HEK293 (cell line): ENCODE measurements around the gene PRR35.

Experiments
- CTCF ChIA-PET: fragments of 350-600 bp; formaldehyde crosslinking; extraction: SDS; loops from one replicate; lab custom pipeline; 2021; ENCODE audit warnings: antibody characterized with exemption; lab: Yijun Ruan, JAX
- POLR2A ChIA-PET: fragments of 300-600 bp; formaldehyde crosslinking; extraction: SDS; loops from one replicate; lab custom pipeline; 2020; ENCODE audit warnings: antibody characterized with exemption, inconsistent platforms; lab: Yijun Ruan, JAX
- H3K27ac ChIP-seq: fragments of 200-500 bp; sonication (Bioruptor generic); 2 replicates; pipeline ENCODE4 v1.5.1; 2014; ENCODE audit warnings: low read depth, low read length, control low read depth, inconsistent platforms; ENCODE audit errors: extremely low read depth
- H3K36me3 ChIP-seq, 2 experiments: fragments of 200-500 bp in 1 of 2; sonication (Bioruptor generic) in 1 of 2; 1 replicate in 1 of 2; 2 replicates in 1 of 2; pipeline ENCODE4 v1.5.1; 2014 to 2017; ENCODE audit warnings: inconsistent platforms in 2 of 2, low read length in 2 of 2; ENCODE audit not compliant: control insufficient read depth in 2 of 2, insufficient read depth in 1 of 2
- H3K4me1 ChIP-seq: fragments of 200-500 bp; sonication (Bioruptor generic); 2 replicates; pipeline ENCODE4 v1.5.1; 2014; ENCODE audit warnings: mild to moderate bottlenecking, low read length, inconsistent platforms; ENCODE audit not compliant: control insufficient read depth, insufficient read depth
- H3K4me3 ChIP-seq: 2 replicates; pipeline ENCODE4 v1.5.1; 2011; ENCODE audit warnings: low read depth, mild to moderate bottlenecking, control low read depth, low read length, moderate library complexity
- H3K9me3 ChIP-seq: fragments of 200-500 bp; sonication (Bioruptor generic); 2 replicates; pipeline ENCODE4 v1.5.1; 2014; ENCODE audit warnings: low read depth, low read length, inconsistent platforms; ENCODE audit not compliant: control insufficient read depth, insufficient read depth
- GLIS1 ChIP-seq: fragments of 450-650 bp; formaldehyde crosslinking; IDR thresholded peaks from 2 replicates; pipeline ENCODE4 v1.5.1; 2016; ENCODE audit warnings: missing biosample characterization, missing genetic modification characterization
- GLIS2 ChIP-seq: fragments of 450-650 bp; formaldehyde crosslinking; IDR thresholded peaks from 2 replicates; pipeline ENCODE4 v1.5.1; 2016; ENCODE audit warnings: missing biosample characterization, missing genetic modification characterization
- INSM2 ChIP-seq: fragments of 450-650 bp; formaldehyde crosslinking; IDR thresholded peaks from 2 replicates; pipeline ENCODE4 v1.5.1; 2016; ENCODE audit warnings: missing biosample characterization, missing genetic modification characterization
- KLF10 ChIP-seq: fragments of 450-650 bp; IDR thresholded peaks from 2 replicates; pipeline ENCODE4 v1.5.1; 2018; ENCODE audit warnings: missing biosample characterization, mild to moderate bottlenecking, missing genetic modification characterization
- OSR2 ChIP-seq: fragments of 450-650 bp; formaldehyde crosslinking; IDR thresholded peaks from 2 replicates; pipeline ENCODE4 v1.5.1; 2016; ENCODE audit warnings: missing biosample characterization, missing genetic modification characterization
- ZFP37 ChIP-seq: fragments of 450-650 bp; formaldehyde crosslinking; IDR thresholded peaks from 2 replicates; pipeline ENCODE4 v1.5.1; 2016; ENCODE audit warnings: missing biosample characterization, missing genetic modification characterization
- ZNF138 ChIP-seq: fragments of 450-650 bp; formaldehyde crosslinking; IDR thresholded peaks from 2 replicates; pipeline ENCODE4 v1.5.1; 2016; ENCODE audit warnings: missing biosample characterization, missing genetic modification characterization, borderline replicate concordance
- ZNF140 ChIP-seq: fragments of 450-650 bp; formaldehyde crosslinking; IDR thresholded peaks from 2 replicates; pipeline ENCODE4 v1.5.1; 2016; ENCODE audit warnings: missing biosample characterization, missing genetic modification characterization
- ZNF157 ChIP-seq: fragments of 450-650 bp; formaldehyde crosslinking; IDR thresholded peaks from 2 replicates; pipeline ENCODE4 v1.5.1; 2016; ENCODE audit warnings: missing biosample characterization, missing genetic modification characterization
- ZNF16 ChIP-seq: fragments of 450-650 bp; formaldehyde crosslinking; IDR thresholded peaks from 2 replicates; pipeline ENCODE4 v1.5.1; 2016; ENCODE audit warnings: low read depth, missing biosample characterization, missing genetic modification characterization
- ZNF19 ChIP-seq: fragments of 450-650 bp; formaldehyde crosslinking; IDR thresholded peaks from 2 replicates; pipeline ENCODE4; 2016; ENCODE audit warnings: missing biosample characterization, missing genetic modification characterization, low read depth
- ZNF211 ChIP-seq: fragments of 450-650 bp; formaldehyde crosslinking; IDR thresholded peaks from 2 replicates; pipeline ENCODE4 v1.5.1; 2016; ENCODE audit warnings: low read depth, missing biosample characterization, missing genetic modification characterization
- ZNF513 ChIP-seq: fragments of 450-650 bp; IDR thresholded peaks from 2 replicates; pipeline ENCODE4 v1.5.1; 2018; ENCODE audit warnings: missing biosample characterization, missing genetic modification characterization
- ZNF560 ChIP-seq: fragments of 450-650 bp; formaldehyde crosslinking; IDR thresholded peaks from 2 replicates; pipeline ENCODE4 v1.5.1; 2017; ENCODE audit warnings: missing biosample characterization, missing genetic modification characterization, borderline replicate concordance
- ZNF610 ChIP-seq: fragments of 450-650 bp; formaldehyde crosslinking; IDR thresholded peaks from 2 replicates; pipeline ENCODE4 v1.5.1; 2016; ENCODE audit warnings: missing biosample characterization, missing genetic modification characterization, borderline replicate concordance
- ZNF670 ChIP-seq: fragments of 450-650 bp; formaldehyde crosslinking; IDR thresholded peaks from 2 replicates; pipeline ENCODE4 v1.5.1; 2016; ENCODE audit warnings: missing biosample characterization, missing genetic modification characterization, low read depth
- ZNF747 ChIP-seq: fragments of 450-650 bp; formaldehyde crosslinking; IDR thresholded peaks from 2 replicates; pipeline ENCODE4 v1.5.1; 2016; ENCODE audit warnings: missing biosample characterization, missing genetic modification characterization
- ZNF830 ChIP-seq: fragments of 450-650 bp; IDR thresholded peaks from 2 replicates; pipeline ENCODE4 v1.5.0; 2018; ENCODE audit warnings: missing biosample characterization, missing genetic modification characterization, low read depth, mild to moderate bottlenecking, moderate library complexity
- ZNF837 ChIP-seq: fragments of 450-650 bp; formaldehyde crosslinking; IDR thresholded peaks from 2 replicates; pipeline ENCODE4 v1.5.1; 2016; ENCODE audit warnings: missing biosample characterization, missing genetic modification characterization
- ZSCAN18 ChIP-seq: fragments of 450-650 bp; formaldehyde crosslinking; IDR thresholded peaks from 2 replicates; pipeline ENCODE4 v1.5.1; 2016; ENCODE audit warnings: missing biosample characterization, missing genetic modification characterization

Gene PRR35

GRCh38 chr16:523097-523741, 37.0 kb upstream of the PRR35 start:
- H3K36me3 ChIP-seq: peaks cover 0 to 36% of the 10 kb centered on the region in 2 experiments; a peak in 1 of 3 replicates
- no peak for TF ChIP-seq OSR2 (tag by site-specific recombination)
- no peak for TF ChIP-seq ZNF16 (tag by site-specific recombination)
- TF ChIP-seq ZNF211 (tag by site-specific recombination): no peak
- TF ChIP-seq ZSCAN18 (tag by site-specific recombination): no peak
- TF ChIP-seq ZNF830 (tag by site-specific recombination): no peak
- no peak for TF ChIP-seq ZNF140
- no peak for TF ChIP-seq ZNF670 (tag by site-specific recombination)
- H3K4me3 ChIP-seq: no peak overlapping the region
- ChIA-PET POLR2A (interaction anchor here (1.5 kb wide), 1 partner anchor 98 kb away, joined by 3 read pairs; the partner anchor contains the start of gene RAB11FIP3), CTCF (no interaction called here)
- H3K9me3 ChIP-seq: no peaks in the 10 kb centered on the region
- no peaks in the 10 kb centered on the region for H3K4me1 ChIP-seq
- no peak overlapping the region for H3K27ac ChIP-seq

GRCh38 chr16:524274-525040, 35.7 kb upstream of the PRR35 start:
- ChIA-PET CTCF (interaction anchor here (1.0 kb wide), 1 partner anchor 133 kb away, joined by 4 read pairs; no protein-coding TSS in a partner anchor), POLR2A (interaction anchor here (1.5 kb wide), 1 partner anchor 99 kb away, joined by 3 read pairs; the partner anchor contains the start of gene RAB11FIP3)
- Histone ChIP-seq H3K4me1 (peaks cover 5% of the 10 kb centered on the region), H3K27ac (no peak overlapping the region), H3K9me3 (no peaks in the 10 kb centered on the region), H3K36me3 (peaks cover 0 to 28% of the 10 kb centered on the region in 2 experiments; a peak in 1 of 3 replicates), H3K4me3 (no peak overlapping the region)
- no peak for TF ChIP-seq ZNF560 (tag by site-specific recombination)
- TF ChIP-seq INSM2 (tag by site-specific recombination): no peak
- TF ChIP-seq ZNF610 (tag by site-specific recombination): no peak
- no peak for TF ChIP-seq KLF10
- no peak for TF ChIP-seq ZNF138
- TF ChIP-seq ZNF747: no peak
- TF ChIP-seq ZNF513: no peak
- TF ChIP-seq ZNF837 (tag by site-specific recombination): no peak
- no peak for TF ChIP-seq ZNF157
- peak; percentile 90 for TF ChIP-seq GLIS1
- TF ChIP-seq ZNF19 (tag by site-specific recombination): no peak
- TF ChIP-seq GLIS2 (tag by site-specific recombination): 0 out of 2 replicates have a peak, but pooled peaks have one; percentile 20
- no peak for TF ChIP-seq ZFP37 (tag by site-specific recombination)
